ENCODE data around the gene CIB4.

Gene CIB4

DNA sequence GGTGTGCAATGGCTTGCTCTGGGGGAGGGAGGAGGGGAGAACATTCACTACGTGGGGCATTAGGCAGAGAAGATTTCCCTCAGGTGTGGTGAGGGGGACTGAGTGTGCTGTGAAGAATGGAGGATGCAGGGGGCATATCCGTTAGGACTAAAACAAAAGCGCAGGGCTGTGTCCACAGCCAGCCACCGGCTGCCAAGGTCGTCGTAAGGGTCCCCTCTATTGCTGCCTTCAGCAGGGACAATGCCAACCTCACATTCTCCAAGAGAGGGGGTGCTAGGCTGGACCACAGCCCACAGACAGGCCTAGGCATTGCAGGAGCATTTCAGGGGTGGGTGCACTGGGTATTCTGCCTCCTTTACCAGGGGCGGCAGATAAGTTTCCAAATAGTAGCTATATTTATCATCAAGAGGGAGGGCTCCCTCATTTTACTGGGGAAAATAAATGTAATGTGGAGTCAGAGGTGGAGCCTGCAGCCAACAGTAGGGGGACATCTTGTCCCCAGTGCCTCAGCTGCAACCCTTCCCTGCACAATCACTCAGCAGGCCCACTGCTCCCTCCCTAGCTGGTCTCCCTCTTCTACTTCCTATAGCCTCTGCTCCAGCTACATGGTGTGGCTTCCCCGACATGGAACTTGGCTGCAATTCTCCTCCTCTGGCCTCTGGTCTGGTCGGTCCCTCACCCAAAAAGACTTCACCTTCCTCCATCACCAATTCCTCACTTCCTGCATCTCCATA lies 88.4 kb downstream of the CIB4 start:
- TF ChIP-seq, protein P1, sequence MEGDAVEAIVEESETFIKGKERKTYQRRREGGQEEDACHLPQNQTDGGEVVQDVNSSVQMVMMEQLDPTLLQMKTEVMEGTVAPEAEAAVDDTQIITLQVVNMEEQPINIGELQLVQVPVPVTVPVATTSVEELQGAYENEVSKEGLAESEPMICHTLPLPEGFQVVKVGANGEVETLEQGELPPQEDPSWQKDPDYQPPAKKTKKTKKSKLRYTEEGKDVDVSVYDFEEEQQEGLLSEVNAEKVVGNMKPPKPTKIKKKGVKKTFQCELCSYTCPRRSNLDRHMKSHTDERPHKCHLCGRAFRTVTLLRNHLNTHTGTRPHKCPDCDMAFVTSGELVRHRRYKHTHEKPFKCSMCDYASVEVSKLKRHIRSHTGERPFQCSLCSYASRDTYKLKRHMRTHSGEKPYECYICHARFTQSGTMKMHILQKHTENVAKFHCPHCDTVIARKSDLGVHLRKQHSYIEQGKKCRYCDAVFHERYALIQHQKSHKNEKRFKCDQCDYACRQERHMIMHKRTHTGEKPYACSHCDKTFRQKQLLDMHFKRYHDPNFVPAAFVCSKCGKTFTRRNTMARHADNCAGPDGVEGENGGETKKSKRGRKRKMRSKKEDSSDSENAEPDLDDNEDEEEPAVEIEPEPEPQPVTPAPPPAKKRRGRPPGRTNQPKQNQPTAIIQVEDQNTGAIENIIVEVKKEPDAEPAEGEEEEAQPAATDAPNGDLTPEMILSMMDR (IDR thresholded peaks at IDR 0.05; ENCODE audit: low read length, missing control alignments) = no peak
- H3K4me3 ChIP-seq (replicated peaks; ENCODE audit: low read depth, low read length) = no peak overlapping the region
- no peak for DNase-seq (ENCODE audit: low read depth)

GRCh38 chr2:26550276-26551015 lies 90.7 kb downstream of the CIB4 start:
- TF ChIP-seq, protein P1 (IDR thresholded peaks at IDR 0.05; ENCODE audit: low read length, missing control alignments) = no peak
- no peak for DNase-seq (ENCODE audit: low read depth)

GRCh38 chr2:26542676-26543505 lies 98.3 kb downstream of the CIB4 start:
- H3K4me3 ChIP-seq (replicated peaks; ENCODE audit: low read depth, low read length) = no peak overlapping the region
- no peak for DNase-seq (ENCODE audit: low read depth)
- TF ChIP-seq, protein P1 (IDR thresholded peaks at IDR 0.05; ENCODE audit: low read length, missing control alignments) = no peak

More at GRCh38 chr2:26550276-26551015, 90.7 kb downstream of the CIB4 start:
- no peak overlapping the region for H3K4me3 ChIP-seq (replicated peaks; ENCODE audit: low read depth, low read length)

DNA sequence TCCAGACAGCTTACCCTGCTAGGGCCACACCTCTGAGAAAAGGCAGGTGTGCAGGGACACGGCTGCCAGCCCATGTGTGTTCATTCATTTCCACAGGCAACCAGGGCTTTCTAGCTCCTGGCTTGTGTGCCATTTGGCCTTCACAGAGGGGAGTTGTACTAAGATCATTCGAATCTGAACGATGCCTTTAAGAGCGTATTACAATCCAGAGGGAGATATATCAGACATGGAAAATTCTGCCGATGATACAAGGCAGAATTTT lies 99.0 kb downstream of the CIB4 start:
- no peak overlapping the region for H3K4me3 ChIP-seq (replicated peaks; ENCODE audit: low read depth, low read length)
- TF ChIP-seq, protein P1 (IDR thresholded peaks at IDR 0.05; ENCODE audit: low read length, missing control alignments) = no peak
- DNase-seq (ENCODE audit: low read depth) = no peak

GRCh38 chr2:26541401-26542193 lies 99.6 kb downstream of the CIB4 start:
- no peak overlapping the region for H3K4me3 ChIP-seq (replicated peaks; ENCODE audit: low read depth, low read length)
- no peak for DNase-seq (ENCODE audit: low read depth)
- TF ChIP-seq, protein P1 (IDR thresholded peaks at IDR 0.05; ENCODE audit: low read length, missing control alignments) = no peak

GRCh38 chr2:26540961-26541360 lies 100.2 kb downstream of the CIB4 start:
- H3K4me3 ChIP-seq (replicated peaks; ENCODE audit: low read depth, low read length) = no peak overlapping the region
- no peak for DNase-seq (ENCODE audit: low read depth)
- TF ChIP-seq, protein P1 (IDR thresholded peaks at IDR 0.05; ENCODE audit: low read length, missing control alignments) = no peak

All from fibroblast of pulmonary artery (primary cell).